ENCODE results near the gene MAMDC2.

Gene MAMDC2

DNA sequence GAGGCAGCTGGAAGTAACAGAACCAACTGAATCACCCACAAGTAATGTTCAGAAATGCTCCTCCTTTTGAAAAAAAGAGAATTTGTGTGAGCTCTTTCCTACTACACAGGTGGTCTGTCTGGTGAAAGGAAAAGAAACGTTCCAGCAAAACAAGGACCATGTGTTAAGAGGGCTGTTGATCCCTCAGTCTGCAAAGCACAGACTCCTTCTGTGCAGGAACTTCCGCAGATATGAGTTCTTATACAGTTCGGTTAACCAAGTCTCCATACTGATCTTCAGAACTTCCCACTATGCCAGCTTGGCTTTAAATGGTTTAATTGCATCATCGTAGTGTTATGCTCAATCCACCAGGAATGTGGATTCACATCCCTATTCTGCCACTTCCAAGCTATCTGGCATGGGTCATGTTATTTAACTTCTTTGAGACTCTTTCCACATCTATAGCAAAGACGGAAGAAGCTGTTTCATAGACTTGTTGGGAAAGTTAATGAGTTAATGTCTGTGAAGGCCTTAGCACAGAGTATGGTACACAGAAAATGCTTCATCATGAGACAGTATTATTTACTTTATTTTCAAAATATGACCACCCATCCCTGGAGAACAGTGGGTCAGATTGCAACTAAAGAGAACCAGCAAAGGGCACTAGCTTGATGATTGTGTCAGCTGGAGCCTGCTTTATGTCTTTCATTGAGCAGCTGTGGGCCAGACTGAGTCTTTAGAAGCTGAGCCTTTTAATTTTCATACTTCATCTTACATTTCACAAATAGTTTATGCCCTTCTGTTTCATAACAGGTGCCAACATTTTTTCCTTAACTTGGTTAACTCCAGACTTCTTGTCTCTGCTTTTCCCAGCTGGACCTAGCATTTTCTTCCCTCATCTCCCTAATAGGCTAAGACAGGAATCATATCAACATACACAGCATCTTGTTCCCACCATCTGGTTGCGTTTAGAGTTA lies 89.9 kb downstream of the MAMDC2 start:
- DNase-seq = no peak
- no peaks in the 10 kb centered on the region for H3K9me3 Mint-ChIP-seq
- no peaks in the 10 kb centered on the region for H3K4me1 Mint-ChIP-seq
- H3K36me3 Mint-ChIP-seq = no peaks in the 10 kb centered on the region
- no peak overlapping the region for H3K27ac Mint-ChIP-seq
- no peak overlapping the region for H3K4me3 Mint-ChIP-seq
- peaks cover 4% of the 10 kb centered on the region for H3K27me3 Mint-ChIP-seq
- CTCF ChIA-PET = interaction anchor here (0.6 to 2.4 kb wide), 3 partner anchors 20 to 614 kb away, joined by 3 to 12 read pairs (median 3); no protein-coding TSS in a partner anchor

DNA sequence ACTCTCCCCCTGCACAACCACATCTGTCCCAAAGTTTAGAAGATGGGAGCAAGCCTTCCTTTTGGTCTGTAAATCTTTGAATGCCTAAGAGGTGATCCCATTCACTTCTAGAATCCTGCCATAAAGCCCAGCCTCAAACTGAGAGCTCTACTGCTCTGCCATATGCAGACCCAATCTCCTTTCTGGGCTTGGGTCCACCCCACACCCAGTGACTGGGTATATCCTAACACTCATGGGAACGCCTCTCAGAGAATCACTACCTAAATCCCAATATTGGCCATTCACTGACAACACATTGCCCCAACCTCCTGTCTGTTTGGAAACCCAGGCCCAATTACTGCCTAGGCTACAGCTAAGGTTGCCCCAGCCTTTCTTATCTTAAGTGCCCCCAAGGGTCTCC lies 90.7 kb downstream of the MAMDC2 start:
- Mint-ChIP-seq H3K4me1 (no peaks in the 10 kb centered on the region), H3K36me3 (no peaks in the 10 kb centered on the region), H3K9me3 (no peaks in the 10 kb centered on the region), H3K27ac (no peak overlapping the region), H3K4me3 (no peak overlapping the region), H3K27me3 (peaks cover 4% of the 10 kb centered on the region)
- DNase-seq = no peak
- CTCF ChIA-PET = interaction anchor here (1.2 to 1.3 kb wide), 2 partner anchors 22 to 468 kb away, joined by 3 to 6 read pairs; no protein-coding TSS in a partner anchor

DNA sequence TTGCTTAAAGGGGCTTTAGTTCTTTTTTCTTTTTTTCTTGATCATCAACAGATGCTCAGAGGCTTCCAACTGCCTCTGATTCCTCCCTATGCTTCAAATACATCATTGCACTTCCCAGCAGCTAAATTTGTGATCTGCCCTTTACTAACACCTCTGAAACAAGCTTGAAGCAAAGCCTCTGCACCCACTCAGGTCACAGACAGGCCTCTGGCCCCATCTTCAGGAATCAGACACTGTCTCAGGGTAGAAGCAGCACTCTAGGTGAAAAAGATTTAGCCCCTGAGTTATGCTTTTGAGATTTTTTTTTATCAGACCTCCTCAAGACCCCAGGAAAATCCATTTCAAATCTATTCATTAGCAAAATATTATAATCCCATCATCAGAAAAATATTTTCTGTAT lies 91.5 kb downstream of the MAMDC2 start:
- Mint-ChIP-seq H3K27ac (no peak overlapping the region), H3K4me3 (no peak overlapping the region), H3K27me3 (peaks cover 4% of the 10 kb centered on the region), H3K9me3 (no peaks in the 10 kb centered on the region), H3K4me1 (no peaks in the 10 kb centered on the region), H3K36me3 (no peaks in the 10 kb centered on the region)
- CTCF ChIA-PET = interaction anchor here (1.2 kb wide), 1 partner anchor 23 kb away, joined by 6 read pairs; no protein-coding TSS in a partner anchor
- DNase-seq = no peak

DNA sequence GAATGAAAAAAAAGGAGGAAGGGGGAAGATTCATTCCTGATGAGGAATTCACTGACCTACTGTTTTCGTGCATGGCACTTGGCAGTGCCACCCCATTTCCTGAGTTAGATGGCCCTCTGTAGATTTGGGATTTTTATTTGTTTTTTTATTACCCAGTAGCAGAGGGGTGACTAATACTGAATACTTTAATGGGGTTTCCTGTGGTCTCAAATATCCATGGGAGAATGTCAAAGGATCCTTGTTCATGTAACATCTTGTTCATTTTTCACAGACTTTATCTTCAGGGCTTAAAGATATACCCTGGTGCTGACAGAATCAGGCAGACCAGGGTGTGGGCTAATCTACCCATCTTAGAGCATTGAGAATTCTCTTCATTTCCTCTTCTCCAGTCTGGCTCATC lies 93.0 kb downstream of the MAMDC2 start:
- Mint-ChIP-seq H3K27ac (no peak overlapping the region), H3K36me3 (no peaks in the 10 kb centered on the region), H3K9me3 (no peaks in the 10 kb centered on the region), H3K4me1 (no peaks in the 10 kb centered on the region), H3K27me3 (peaks cover 4% of the 10 kb centered on the region), H3K4me3 (no peak overlapping the region)
- DNase-seq = no peak
- CTCF ChIA-PET = no interaction called here

DNA sequence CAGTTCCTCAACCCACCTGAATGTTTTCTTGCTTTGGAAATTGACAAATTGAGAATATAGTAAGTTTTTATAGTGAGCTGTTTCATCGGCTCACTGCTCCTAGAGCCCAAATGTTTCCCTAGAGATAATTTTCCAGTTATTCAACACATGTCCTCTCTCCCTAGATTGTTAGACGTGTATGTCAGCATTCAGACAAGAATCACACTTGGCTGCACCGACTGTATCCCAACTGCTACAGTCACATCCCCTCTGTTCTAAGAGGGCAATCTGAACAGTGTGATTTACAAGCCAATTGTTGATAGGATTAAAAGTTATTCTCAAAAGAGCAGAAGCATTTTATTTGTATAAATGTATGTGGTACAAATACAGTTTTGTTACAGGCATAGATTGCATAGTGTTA lies 93.9 kb downstream of the MAMDC2 start:
- Mint-ChIP-seq H3K4me3 (no peak overlapping the region), H3K36me3 (no peaks in the 10 kb centered on the region), H3K27ac (no peak overlapping the region), H3K9me3 (no peaks in the 10 kb centered on the region), H3K27me3 (peaks cover 7% of the 10 kb centered on the region), H3K4me1 (no peaks in the 10 kb centered on the region)
- DNase-seq = no peak
- CTCF ChIA-PET = no interaction called here

DNA sequence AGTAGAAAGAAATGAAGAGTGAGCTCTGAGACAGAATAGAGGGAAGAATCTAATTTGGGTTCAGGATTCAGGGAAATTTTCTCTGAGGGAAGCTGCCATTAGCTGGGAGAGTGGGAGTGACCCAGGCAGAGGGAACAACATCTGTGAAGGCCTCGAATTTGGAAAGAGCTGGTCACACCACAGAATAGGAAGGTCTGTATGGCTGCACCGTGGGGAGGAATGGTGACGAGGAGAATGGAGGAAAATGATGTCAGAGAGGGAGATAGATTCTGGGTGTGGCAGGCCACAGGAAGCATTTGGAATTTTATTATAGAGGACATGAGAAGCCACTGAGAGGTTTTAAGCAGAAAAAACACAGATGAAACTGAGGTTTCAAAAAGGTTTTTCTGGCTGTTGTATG lies 98.5 kb downstream of the MAMDC2 start:
- Mint-ChIP-seq H3K4me1 (no peaks in the 10 kb centered on the region), H3K27ac (no peak overlapping the region), H3K27me3 (peaks cover 7% of the 10 kb centered on the region), H3K4me3 (no peak overlapping the region), H3K9me3 (no peaks in the 10 kb centered on the region), H3K36me3 (no peaks in the 10 kb centered on the region)
- no peak for DNase-seq
- CTCF ChIA-PET = no interaction called here

DNA sequence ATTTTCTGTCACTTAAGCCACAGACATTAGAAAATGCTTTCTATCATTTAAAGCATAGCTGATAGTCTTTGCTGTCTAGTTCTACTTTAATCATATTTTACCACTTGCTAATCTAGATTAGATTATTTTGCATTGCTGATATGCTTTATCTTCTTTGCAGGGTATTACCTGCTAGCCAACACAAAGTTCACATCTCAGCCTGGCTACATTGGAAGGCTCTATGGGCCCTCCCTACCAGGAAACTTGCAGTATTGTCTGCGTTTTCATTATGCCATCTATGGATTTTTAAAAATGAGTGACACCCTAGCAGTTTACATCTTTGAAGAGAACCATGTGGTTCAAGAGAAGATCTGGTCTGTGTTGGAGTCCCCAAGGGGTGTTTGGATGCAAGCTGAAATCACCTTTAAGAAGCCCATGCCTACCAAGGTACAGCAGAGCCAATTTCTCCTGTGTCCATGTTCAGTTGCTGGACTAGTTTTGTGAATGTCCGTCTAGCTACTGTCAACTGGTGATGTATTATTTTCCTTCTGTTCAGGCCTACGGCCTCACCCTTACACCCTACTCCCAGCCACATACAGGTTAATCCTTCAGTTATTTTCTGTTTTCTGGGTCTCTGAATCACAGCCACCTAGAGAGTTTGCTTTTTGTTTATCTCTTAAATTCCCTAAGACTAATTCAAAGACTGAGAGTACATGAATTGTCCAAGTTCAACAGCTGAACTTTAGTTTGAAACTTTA lies 99.9 kb downstream of the MAMDC2 start:
- Mint-ChIP-seq H3K27ac (no peak overlapping the region), H3K9me3 (no peaks in the 10 kb centered on the region), H3K4me1 (no peaks in the 10 kb centered on the region), H3K4me3 (no peak overlapping the region), H3K27me3 (peaks cover 11% of the 10 kb centered on the region), H3K36me3 (no peaks in the 10 kb centered on the region)
- DNase-seq = no peak
- CTCF ChIA-PET = no interaction called here

DNA sequence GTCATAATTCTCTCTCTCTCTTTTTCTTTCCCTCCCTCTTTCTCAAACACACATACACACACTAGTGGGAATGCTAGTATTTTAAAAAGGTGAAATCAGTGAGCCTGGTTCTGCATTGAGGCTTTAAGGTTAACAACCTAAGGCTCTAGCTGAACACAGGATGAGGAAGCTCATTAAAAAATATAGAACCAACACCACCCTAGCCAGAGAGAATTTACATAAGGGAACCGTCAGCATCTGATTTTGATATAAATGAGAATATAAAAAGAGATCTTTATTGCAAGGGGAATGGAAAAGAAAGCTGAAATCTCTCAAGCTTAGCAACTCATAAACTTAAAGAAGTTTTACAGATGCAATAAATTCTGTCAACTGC lies 100.5 kb downstream of the MAMDC2 start:
- no peaks in the 10 kb centered on the region for H3K9me3 Mint-ChIP-seq
- no peak overlapping the region for H3K27ac Mint-ChIP-seq
- H3K27me3 Mint-ChIP-seq = peaks cover 11% of the 10 kb centered on the region
- no peaks in the 10 kb centered on the region for H3K4me1 Mint-ChIP-seq
- no peaks in the 10 kb centered on the region for H3K36me3 Mint-ChIP-seq
- CTCF ChIA-PET = no interaction called here
- H3K4me3 Mint-ChIP-seq = no peak overlapping the region
- DNase-seq = no peak

DNA sequence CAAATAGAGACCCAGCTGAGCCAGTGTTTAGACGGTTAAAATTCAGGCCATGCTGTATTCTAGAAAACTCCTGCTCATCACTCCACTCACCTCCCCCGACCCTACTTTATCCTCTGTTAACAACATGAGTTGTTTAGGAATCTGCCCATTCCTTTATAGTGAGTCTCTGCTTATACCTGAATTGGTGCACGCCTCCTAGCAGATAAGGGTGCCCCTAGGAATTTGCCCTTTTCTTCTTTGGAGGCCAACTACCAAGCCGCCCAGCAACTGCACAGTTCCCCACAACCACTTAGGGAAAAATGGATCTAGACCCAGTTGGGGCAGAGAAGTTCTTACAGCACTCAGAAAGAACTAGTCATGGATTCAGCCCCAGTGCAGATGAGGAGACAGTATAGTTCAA lies 102.3 kb downstream of the MAMDC2 start:
- no peaks in the 10 kb centered on the region for H3K36me3 Mint-ChIP-seq
- CTCF ChIA-PET = no interaction called here
- no peak for DNase-seq
- no peak overlapping the region for H3K4me3 Mint-ChIP-seq
- H3K27ac Mint-ChIP-seq = no peak overlapping the region
- no peaks in the 10 kb centered on the region for H3K4me1 Mint-ChIP-seq
- no peaks in the 10 kb centered on the region for H3K9me3 Mint-ChIP-seq
- H3K27me3 Mint-ChIP-seq = peaks cover 11% of the 10 kb centered on the region

DNA sequence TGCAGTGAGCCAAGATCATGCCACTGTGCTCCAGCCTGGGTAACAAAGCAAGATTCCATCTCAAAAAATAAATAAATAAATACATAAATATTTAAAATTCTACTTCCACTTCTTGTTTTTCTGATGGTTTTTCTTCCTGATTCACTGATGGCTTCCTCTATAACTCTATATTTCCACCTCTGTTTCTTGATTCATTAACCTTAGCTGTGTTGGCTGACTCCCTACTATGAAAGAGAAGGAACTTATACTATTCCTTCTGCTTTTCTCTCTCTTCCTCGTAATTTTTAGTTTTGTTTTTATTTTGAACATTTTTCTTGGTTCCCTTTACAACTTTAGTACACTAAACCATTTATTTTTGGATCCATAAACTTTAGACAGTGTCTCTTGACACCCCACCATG lies 103.5 kb downstream of the MAMDC2 start:
- Mint-ChIP-seq H3K4me3 (no peak overlapping the region), H3K27me3 (peaks cover 8% of the 10 kb centered on the region), H3K36me3 (no peaks in the 10 kb centered on the region), H3K4me1 (no peaks in the 10 kb centered on the region), H3K27ac (no peak overlapping the region), H3K9me3 (no peaks in the 10 kb centered on the region)
- DNase-seq = no peak
- CTCF ChIA-PET = no interaction called here

DNA sequence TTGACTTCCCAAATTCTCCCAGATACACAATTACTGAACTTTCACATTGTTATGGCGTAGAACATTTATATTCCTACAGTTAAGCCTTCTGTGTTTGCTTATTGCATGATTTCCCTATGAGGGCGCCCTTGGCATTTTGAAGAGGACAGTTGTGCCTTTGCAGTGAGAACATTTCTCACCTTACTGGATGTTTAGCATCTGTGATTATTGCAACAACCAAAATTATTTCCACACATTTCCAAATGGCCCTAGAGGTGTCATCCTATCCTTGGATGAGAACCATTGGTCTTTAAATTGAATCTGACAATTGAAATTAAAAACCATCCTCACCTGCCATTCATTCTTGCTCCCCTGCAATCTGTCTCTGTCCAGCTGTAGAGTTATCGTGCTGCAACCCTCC lies 104.0 kb downstream of the MAMDC2 start:
- CTCF ChIA-PET = no interaction called here
- H3K27ac Mint-ChIP-seq = peak overlapping the region; percentile 26
- no peak for DNase-seq
- H3K9me3 Mint-ChIP-seq = no peaks in the 10 kb centered on the region
- H3K4me3 Mint-ChIP-seq = no peak overlapping the region
- no peaks in the 10 kb centered on the region for H3K4me1 Mint-ChIP-seq
- no peaks in the 10 kb centered on the region for H3K36me3 Mint-ChIP-seq
- peaks cover 8% of the 10 kb centered on the region for H3K27me3 Mint-ChIP-seq

DNA sequence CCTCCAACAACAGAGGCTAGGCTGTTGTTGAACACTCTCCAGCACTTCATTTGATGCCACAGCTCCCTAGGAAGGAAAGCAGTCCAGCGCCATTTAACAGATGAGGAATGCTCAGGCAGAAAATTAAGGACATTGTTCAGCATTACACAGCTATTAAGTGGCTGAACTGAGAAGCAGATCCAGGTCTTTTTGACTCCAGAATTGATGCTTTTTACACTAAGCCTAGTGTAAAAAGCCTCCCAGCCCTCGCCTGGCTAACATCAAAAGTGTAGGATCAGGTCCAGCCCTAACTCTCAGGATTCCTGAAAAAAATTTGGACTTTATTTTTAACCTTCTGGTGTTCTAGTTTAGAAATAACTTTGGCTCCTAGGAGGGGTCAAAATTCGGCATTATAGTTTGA lies 108.7 kb downstream of the MAMDC2 start:
- Mint-ChIP-seq H3K36me3 (no peaks in the 10 kb centered on the region), H3K9me3 (no peaks in the 10 kb centered on the region), H3K27me3 (peaks cover 11% of the 10 kb centered on the region), H3K4me1 (no peaks in the 10 kb centered on the region), H3K27ac (no peak overlapping the region), H3K4me3 (no peak overlapping the region)
- DNase-seq = no peak
- CTCF ChIA-PET = interaction anchor here (0.9 kb wide), 1 partner anchor 44 kb away, joined by 3 read pairs; no protein-coding TSS in a partner anchor

DNA sequence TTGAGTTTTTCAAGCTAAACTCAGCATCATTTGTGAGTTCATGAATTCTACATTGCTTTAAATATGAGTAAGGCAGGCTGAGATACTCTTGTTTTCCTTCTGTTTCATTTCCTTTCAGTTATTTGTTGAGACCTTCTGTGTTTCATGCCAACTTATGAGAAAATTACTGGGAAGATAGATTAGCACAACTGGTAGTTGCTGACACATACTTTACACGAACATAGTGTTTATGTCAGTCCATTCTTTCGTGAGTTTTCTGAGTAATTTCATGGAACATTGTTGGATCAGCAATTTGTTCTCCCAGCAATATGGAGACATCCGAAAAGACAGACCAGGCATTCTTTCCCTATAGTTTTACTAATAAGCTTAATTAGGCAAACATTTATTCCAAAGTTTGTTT lies 113.1 kb downstream of the MAMDC2 start:
- Mint-ChIP-seq H3K36me3 (no peaks in the 10 kb centered on the region), H3K9me3 (no peaks in the 10 kb centered on the region), H3K4me1 (no peaks in the 10 kb centered on the region), H3K4me3 (no peak overlapping the region), H3K27ac (no peak overlapping the region), H3K27me3 (peaks cover 6% of the 10 kb centered on the region)
- CTCF ChIA-PET = no interaction called here
- no peak for DNase-seq

DNA sequence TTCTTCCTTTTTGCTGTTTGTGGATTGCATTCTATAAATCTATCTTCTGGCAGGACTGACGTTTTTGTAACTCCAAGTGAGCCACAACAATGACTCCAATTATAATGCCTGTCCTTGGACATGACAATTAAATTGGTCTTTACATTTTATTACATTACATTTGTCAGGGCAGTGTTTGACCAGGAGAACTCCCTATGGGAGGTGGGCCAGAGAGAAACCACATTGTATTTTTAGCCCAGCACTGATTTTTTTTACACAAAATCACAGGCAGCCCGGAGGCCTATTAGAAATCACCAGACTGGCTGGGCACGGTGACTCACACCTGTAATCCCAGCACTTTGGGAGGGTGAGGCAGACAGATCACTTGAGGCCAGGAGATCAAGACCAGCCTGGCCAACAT lies 116.0 kb downstream of the MAMDC2 start:
- Mint-ChIP-seq H3K4me1 (no peaks in the 10 kb centered on the region), H3K27ac (no peak overlapping the region), H3K36me3 (no peaks in the 10 kb centered on the region), H3K4me3 (no peak overlapping the region), H3K27me3 (peaks cover 6% of the 10 kb centered on the region), H3K9me3 (no peaks in the 10 kb centered on the region)
- no peak for DNase-seq
- CTCF ChIA-PET = interaction anchor here (1.0 kb wide), 1 partner anchor 49 kb away, joined by 3 read pairs; no protein-coding TSS in a partner anchor

All from activated naive CD4-positive, alpha-beta T cell treated with anti-CD3 and anti-CD28 coated beads, Interleukin-2, amount 10 ng/mL, durations not matched to agents 7 days and 5 days (primary cell).